BLaER1 treated with 17β-estradiol and CSF1 and Interleukin-3, amounts not matched to agents 10 nM and 100 nM (cell line): ENCODE data around the gene AOC1.
"Not testable (repeated sequence)": the region's sequence is repeated elsewhere in the genome, so short reads cannot be mapped to it uniquely, and the experiment has no call there.

Source experiments
- H3K27ac ChIP-seq, 11 experiments: shearing (Covaris generic); formaldehyde crosslinking; 2 replicates each; pipeline ENCODE4 v1.8.1; 2022
- H3K27me3 ChIP-seq, 11 experiments: shearing (Covaris generic); formaldehyde crosslinking; 2 replicates each; pipeline ENCODE4 v1.8.1; 2022
- H3K36me3 ChIP-seq, 11 experiments: shearing (Covaris generic); formaldehyde crosslinking; 2 replicates each; pipeline ENCODE4 v1.8.1; 2022
- H3K4me1 ChIP-seq, 10 experiments: shearing (Covaris generic); formaldehyde crosslinking; 2 replicates each; pipeline ENCODE4 v1.8.1; 2022
- H3K4me2 ChIP-seq, 11 experiments: shearing (Covaris generic); formaldehyde crosslinking; 2 replicates each; pipeline ENCODE4 v1.8.1; 2022
- H3K4me3 ChIP-seq, 10 experiments: shearing (Covaris generic); formaldehyde crosslinking; 2 replicates each; pipeline ENCODE4 v1.8.1; 2022
- H3K9ac ChIP-seq, 11 experiments: shearing (Covaris generic); formaldehyde crosslinking; 2 replicates each; pipeline ENCODE4 v1.8.1; 2022
- H3K9me3 ChIP-seq, 11 experiments: shearing (Covaris generic); formaldehyde crosslinking; replicated peaks in 1 of 11; 2 replicates each; pipeline ENCODE4 v1.8.1; 2022
- H4K20me1 ChIP-seq, 11 experiments: shearing (Covaris generic); formaldehyde crosslinking; 2 replicates each; pipeline ENCODE4 v1.8.1; 2022
- Cebpa-rat ChIP-seq, 11 experiments: shearing (Covaris generic); IDR thresholded peaks; 2 replicates each; pipeline ENCODE4 v1.8.1; 2022

AOC1 gene, protein sequence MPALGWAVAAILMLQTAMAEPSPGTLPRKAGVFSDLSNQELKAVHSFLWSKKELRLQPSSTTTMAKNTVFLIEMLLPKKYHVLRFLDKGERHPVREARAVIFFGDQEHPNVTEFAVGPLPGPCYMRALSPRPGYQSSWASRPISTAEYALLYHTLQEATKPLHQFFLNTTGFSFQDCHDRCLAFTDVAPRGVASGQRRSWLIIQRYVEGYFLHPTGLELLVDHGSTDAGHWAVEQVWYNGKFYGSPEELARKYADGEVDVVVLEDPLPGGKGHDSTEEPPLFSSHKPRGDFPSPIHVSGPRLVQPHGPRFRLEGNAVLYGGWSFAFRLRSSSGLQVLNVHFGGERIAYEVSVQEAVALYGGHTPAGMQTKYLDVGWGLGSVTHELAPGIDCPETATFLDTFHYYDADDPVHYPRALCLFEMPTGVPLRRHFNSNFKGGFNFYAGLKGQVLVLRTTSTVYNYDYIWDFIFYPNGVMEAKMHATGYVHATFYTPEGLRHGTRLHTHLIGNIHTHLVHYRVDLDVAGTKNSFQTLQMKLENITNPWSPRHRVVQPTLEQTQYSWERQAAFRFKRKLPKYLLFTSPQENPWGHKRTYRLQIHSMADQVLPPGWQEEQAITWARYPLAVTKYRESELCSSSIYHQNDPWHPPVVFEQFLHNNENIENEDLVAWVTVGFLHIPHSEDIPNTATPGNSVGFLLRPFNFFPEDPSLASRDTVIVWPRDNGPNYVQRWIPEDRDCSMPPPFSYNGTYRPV

DNA sequence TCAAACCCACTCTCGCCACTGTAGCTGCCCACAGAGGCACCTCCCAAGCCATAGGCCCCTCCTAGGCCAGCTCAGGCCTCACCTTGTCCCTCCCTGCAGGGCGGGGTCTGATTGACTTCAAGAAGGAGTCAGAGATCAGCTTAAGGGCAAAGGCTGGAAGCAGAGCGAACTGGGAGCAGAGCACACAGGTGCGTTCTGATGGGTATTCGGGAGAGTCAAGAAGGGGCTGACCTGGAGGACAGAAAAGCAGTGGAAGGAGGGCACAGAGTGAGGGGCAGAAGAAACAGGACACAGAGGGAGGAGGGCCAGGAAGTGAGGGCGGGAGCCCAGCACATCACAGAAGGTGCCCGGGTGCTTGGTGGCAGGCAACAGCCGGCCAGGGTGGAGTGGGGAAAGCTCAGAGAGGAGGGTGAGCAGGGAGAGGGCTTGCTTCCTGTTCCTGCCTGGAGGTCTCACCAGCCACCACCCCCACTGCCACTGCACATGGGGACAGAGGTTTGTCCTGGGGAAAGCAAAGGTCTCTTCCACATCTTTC, at the start of gene AOC1:
Gene AOC1, plus strand, starts transcription at position 147 of the 535 bp plus-strand sequence. CDS start 3,954 bp downstream, outside the sequence.
- Histone ChIP-seq H3K4me3 (no peak within 1 kb of the TSS), H3K27me3 (no peaks in the 10 kb centered on the region), H3K4me1 (peaks cover 0 to 19% (median 7%) of the 10 kb centered on the region in 10 experiments; a peak in 15 of 20 replicates), H3K36me3 (no peaks in the 10 kb centered on the region), H3K9me3 (no peaks in the 10 kb centered on the region), H3K9ac (no peak within 1 kb of the TSS), H3K4me2 (peak within 1 kb of the TSS in 9 of 11 experiments; percentile 5 to 67 (median 31); a peak in 14 of 22 replicates), H4K20me1 (no peaks in the 10 kb centered on the region), H3K27ac (no peak within 1 kb of the TSS; a peak in 1 of 22 replicates)
- TF ChIP-seq Cebpa-rat (IDR thresholded peaks at IDR 0.05): no peak

DNA sequence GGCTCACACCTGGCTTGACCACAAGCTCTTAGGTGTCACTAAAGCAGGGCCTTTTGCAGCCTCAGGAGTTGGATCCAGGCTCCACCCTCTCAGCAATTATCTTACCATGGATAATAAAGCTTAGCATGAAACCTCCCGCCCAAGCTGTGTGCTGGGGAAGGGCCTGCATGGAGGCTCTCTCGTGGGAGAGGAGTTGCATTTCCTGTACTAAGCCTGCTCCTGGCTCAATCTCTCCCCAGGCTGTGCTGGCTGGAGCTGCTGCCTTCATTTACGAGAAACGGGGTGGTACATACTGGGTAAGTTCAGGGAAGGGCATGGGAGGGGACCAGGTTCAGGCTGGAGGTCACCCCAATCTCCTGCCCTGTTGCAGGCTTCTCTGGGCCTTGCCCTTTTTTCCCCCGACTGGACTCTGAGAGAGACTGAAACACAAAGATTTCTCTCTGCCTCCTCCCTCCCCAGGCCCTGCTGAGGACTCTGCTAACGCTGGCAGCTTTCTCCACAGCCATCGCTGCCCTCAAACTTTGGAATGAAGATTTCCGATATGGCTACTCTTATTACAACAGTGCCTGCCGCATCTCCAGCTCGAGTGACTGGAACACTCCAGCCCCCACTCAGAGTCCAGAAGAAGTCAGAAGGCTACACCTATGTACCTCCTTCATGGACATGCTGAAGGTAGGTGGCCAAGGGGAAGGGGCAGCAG, 49.0 kb upstream of the AOC1 start:
- Histone ChIP-seq H3K36me3 (0 out of 22 replicates have a peak, but pooled peaks cover 0 to 2% (median 0%) of the 10 kb centered on the region in 11 experiments), H3K4me3 (no peak overlapping the region), H3K4me1 (no peaks in the 10 kb centered on the region), H3K4me2 (no peak overlapping the region), H4K20me1 (no peaks in the 10 kb centered on the region), H3K9ac (no peak overlapping the region), H3K27ac (no peak overlapping the region), H3K9me3 (peaks cover 22 to 54% (median 36%) of the 10 kb centered on the region in 11 experiments), H3K27me3 (no peaks in the 10 kb centered on the region)
- TF ChIP-seq Cebpa-rat (IDR thresholded peaks at IDR 0.05): no peak

DNA sequence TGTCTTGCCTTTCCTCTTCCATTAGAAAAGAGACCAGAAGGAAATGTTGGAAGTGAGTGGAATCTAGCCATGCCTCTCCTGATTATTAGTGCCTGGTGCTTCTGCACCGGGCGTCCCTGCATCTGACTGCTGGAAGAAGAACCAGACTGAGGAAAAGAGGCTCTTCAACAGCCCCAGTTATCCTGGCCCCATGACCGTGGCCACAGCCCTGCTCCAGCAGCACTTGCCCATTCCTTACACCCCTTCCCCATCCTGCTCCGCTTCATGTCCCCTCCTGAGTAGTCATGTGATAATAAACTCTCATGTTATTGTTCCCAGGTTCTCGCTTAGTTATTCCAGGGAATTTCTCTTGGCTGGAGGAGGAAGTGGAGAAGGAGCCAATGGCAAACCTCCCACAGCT, 47.5 kb upstream of the AOC1 start:
- Histone ChIP-seq H3K4me3 (no peak overlapping the region), H3K4me2 (no peak overlapping the region), H3K36me3 (0 out of 22 replicates have a peak, but pooled peaks cover 0 to 2% (median 0%) of the 10 kb centered on the region in 11 experiments), H3K9me3 (peaks cover 22 to 53% (median 36%) of the 10 kb centered on the region in 11 experiments), H4K20me1 (no peaks in the 10 kb centered on the region), H3K27me3 (no peaks in the 10 kb centered on the region), H3K27ac (no peak overlapping the region), H3K9ac (no peak overlapping the region), H3K4me1 (no peaks in the 10 kb centered on the region)
- no peak for TF ChIP-seq Cebpa-rat (IDR thresholded peaks at IDR 0.05)

DNA sequence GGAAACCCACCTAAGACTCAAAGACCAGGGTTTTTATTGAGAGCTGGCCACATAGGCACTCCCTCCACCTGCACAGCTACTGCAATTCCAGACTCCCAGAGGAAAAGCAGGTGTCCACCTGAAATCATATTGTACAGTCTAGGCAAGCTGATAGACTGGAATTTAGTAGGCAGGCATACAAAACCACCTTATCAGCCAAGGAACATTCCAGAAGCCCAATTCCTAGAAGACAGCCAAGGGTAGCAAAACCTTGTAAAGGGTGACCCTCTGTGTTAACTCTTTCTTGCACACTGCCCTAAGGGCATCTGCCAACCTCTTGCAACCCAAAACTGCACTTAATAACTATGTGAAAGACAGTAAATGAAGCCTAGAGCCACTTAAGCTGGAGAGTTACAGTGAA, 46.5 kb upstream of the AOC1 start:
- H3K9me3 ChIP-seq: peaks cover 22 to 47% (median 35%) of the 10 kb centered on the region in 11 experiments
- no peak overlapping the region for H3K27ac ChIP-seq
- H3K27me3 ChIP-seq: no peaks in the 10 kb centered on the region
- no peaks in the 10 kb centered on the region for H4K20me1 ChIP-seq
- H3K9ac ChIP-seq: no peak overlapping the region
- H3K4me1 ChIP-seq: no peaks in the 10 kb centered on the region
- no peak overlapping the region for H3K4me3 ChIP-seq
- no peak for TF ChIP-seq Cebpa-rat (IDR thresholded peaks at IDR 0.05)
- no peak overlapping the region for H3K4me2 ChIP-seq
- 0 out of 22 replicates have a peak, but pooled peaks cover 0 to 2% (median 0%) of the 10 kb centered on the region in 11 experiments for H3K36me3 ChIP-seq

DNA sequence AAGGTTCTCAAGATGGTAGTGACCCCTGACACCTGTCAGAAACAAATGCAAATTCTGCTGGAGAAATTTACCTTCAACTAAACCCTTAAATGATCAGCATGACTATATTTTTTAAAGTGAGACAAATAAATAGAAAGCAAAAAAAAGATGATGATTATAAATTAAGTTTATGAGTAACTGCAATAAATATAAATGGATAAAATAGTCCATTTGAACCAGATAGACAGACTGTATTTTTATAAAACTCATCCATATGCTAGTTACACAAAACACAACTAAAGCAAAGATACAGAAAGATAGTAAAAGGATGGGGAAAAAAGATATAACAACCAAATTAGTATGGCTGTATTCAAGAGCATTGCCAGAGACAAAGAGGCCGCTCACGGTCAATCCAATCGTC, 45.9 kb upstream of the AOC1 start:
- Histone ChIP-seq H3K36me3 (0 out of 22 replicates have a peak, but pooled peaks cover 0 to 2% (median 0%) of the 10 kb centered on the region in 11 experiments), H3K9me3 (peaks cover 22 to 41% (median 30%) of the 10 kb centered on the region in 11 experiments), H3K4me1 (no peaks in the 10 kb centered on the region), H3K27me3 (no peaks in the 10 kb centered on the region), H3K4me3 (no peak overlapping the region), H3K27ac (no peak overlapping the region), H3K4me2 (no peak overlapping the region), H4K20me1 (no peaks in the 10 kb centered on the region), H3K9ac (no peak overlapping the region)
- no peak for TF ChIP-seq Cebpa-rat (IDR thresholded peaks at IDR 0.05)

DNA sequence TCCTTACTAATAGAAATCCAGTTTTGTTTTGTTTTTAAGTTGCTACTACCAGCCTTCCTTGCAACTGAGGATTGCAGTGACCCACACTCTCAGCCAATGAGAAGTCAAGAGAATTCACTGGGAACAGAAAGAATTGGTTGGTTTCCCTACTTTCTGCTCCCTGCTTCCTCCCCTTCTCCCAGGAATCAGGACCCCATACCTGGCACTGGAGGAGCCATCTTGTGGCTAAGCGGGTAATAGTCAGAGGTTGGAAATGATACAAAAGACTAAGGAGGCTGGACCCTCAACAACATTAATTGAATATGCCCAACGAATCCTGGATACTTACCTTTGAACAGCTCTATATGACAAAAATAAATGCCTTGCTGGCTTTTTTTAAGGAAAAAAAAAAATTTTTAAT, 45.5 kb upstream of the AOC1 start:
- H3K27ac ChIP-seq: no peak overlapping the region
- no peak overlapping the region for H3K4me2 ChIP-seq
- H3K27me3 ChIP-seq: no peaks in the 10 kb centered on the region
- no peak overlapping the region for H3K4me3 ChIP-seq
- no peak for TF ChIP-seq Cebpa-rat (IDR thresholded peaks at IDR 0.05)
- H4K20me1 ChIP-seq: no peaks in the 10 kb centered on the region
- H3K9ac ChIP-seq: no peak overlapping the region
- 0 out of 22 replicates have a peak, but pooled peaks cover 0 to 2% (median 0%) of the 10 kb centered on the region in 11 experiments for H3K36me3 ChIP-seq
- peaks cover 22 to 37% (median 29%) of the 10 kb centered on the region in 11 experiments for H3K9me3 ChIP-seq
- H3K4me1 ChIP-seq: no peaks in the 10 kb centered on the region

DNA sequence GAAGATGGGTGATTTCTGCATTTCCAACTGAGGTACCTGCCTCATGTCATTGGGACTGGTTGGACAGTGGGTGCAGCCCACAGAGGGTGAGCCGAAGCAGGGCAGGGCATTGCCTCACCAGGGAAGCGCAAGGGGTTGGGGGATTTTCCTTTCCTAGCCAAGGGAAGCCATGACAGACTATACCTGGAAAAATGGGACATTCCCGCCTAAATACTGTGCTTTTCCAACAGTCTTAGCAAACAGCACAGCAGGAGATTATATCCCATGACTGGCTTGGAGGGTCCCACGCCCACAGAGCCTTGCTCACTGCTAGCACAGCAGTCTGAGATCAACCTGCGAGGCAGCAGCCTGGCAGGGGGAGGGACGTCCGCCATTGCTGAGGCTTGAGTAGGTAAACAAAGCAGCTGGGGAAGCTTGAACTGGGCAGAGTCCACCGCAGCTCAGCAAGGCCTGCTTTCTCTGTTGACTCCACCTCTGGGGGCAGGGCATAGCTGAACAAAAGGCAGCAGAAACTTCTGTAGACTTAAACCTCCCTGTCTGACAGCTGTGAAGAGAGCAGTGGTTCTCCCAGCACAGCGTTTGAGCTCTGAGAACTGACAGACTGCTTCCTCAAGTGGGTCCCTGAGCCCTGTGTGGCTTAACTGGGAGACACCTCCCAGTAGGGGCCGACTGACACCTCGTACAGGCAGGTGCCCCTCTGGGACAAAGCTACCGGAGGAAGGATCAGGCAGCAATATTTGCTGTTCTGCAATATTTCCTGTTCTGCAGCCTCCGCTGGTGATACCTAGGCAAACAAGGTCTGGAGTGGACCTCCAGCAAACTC, 44.5 kb upstream of the AOC1 start:
- H3K36me3 ChIP-seq, H4K20me1 ChIP-seq, H3K4me2 ChIP-seq, H3K4me1 ChIP-seq, H3K4me3 ChIP-seq, H3K27me3 ChIP-seq, H3K9ac ChIP-seq, H3K27ac ChIP-seq: not testable (repeated sequence)
- peaks cover 22 to 37% (median 29%) of the 10 kb centered on the region in 11 experiments for H3K9me3 ChIP-seq

DNA sequence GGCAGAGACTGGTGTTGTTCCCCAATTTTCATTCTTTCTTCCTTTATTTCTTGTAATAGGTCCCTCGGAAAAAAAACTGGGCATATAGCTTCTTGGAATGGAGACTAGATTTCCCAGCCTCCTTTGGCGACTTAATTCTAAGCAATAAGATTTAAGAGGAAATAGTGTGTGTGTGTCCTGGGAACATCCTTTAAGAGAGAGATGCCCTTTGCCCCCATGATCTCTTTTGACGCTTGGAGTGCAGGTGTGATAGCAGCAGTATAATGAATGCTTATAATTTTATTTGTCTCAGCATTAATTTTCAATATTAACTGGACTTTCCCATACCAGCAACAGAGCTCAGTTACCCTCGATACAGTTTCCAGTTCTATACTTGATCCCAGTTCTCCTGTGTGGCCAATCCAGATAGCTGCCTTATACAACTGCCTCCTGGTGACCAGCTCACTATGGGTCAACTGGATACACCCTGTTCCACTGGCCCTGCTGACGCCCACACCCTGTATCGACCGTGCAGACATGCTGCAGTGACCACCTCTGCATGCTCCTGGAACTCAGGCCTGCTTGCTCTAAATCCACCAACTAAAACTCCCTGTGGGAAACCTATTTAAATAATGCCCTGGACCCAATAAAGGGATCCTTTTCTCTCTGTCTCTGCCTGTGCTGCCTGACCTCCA, 37.9 kb upstream of the AOC1 start:
- Histone ChIP-seq H3K4me3 (no peak overlapping the region), H3K9me3 (peaks cover 21 to 31% (median 24%) of the 10 kb centered on the region in 11 experiments), H3K27me3 (no peaks in the 10 kb centered on the region), H3K4me2 (no peak overlapping the region), H3K36me3 (no peaks in the 10 kb centered on the region), H3K4me1 (peaks cover 0 to 5% (median 0%) of the 10 kb centered on the region in 10 experiments; a peak in 1 of 20 replicates), H3K9ac (no peak overlapping the region), H3K27ac (no peak overlapping the region), H4K20me1 (no peaks in the 10 kb centered on the region)
- TF ChIP-seq Cebpa-rat (IDR thresholded peaks at IDR 0.05): no peak
